ENCODE results near the gene ATP5MC3. TPM values are rescaled to one million over a fixed set of nuclear protein-coding genes. Genes with fewer than 3 reads are reported as not detected.

ATP5MC3 gene
- total RNA-seq, 1 donor from 2014 or later: 159 TPM

- H3K4me3 ChIP-seq (ENCODE audit: low read depth, low read length): no peak overlapping the region
- H3K27me3 ChIP-seq (ENCODE audit: control insufficient read depth, insufficient read depth, low read length): no peaks in the 10 kb centered on the region
- no peak for DNase-seq (ENCODE audit: low read depth)
- H3K36me3 ChIP-seq (ENCODE audit: control insufficient read depth, insufficient read depth, low read length): no peaks in the 10 kb centered on the region
- TF ChIP-seq CTCF (IDR thresholded peaks at IDR 0.05; ENCODE audit: insufficient read depth, low read length, poor library complexity, severe bottlenecking): no peak
These were observed 26.4 kb upstream of the ATP5MC3 start for GRCh38 chr2:175207741-175208438.

GRCh38 chr2:175206866-175207265, 25.4 kb upstream of the ATP5MC3 start:
- TF ChIP-seq CTCF (IDR thresholded peaks at IDR 0.05; ENCODE audit: insufficient read depth, low read length, poor library complexity, severe bottlenecking): no peak
- H3K4me3 ChIP-seq (ENCODE audit: low read depth, low read length): no peak overlapping the region
- no peaks in the 10 kb centered on the region for H3K36me3 ChIP-seq (ENCODE audit: control insufficient read depth, insufficient read depth, low read length)
- no peak for DNase-seq (ENCODE audit: low read depth)
- no peaks in the 10 kb centered on the region for H3K27me3 ChIP-seq (ENCODE audit: control insufficient read depth, insufficient read depth, low read length)

GRCh38 chr2:175205523-175205922, 24.0 kb upstream of the ATP5MC3 start:
- peak; percentile 39 for DNase-seq (ENCODE audit: low read depth)
- TF ChIP-seq CTCF (IDR thresholded peaks at IDR 0.05; ENCODE audit: insufficient read depth, low read length, poor library complexity, severe bottlenecking): no peak
- H3K4me3 ChIP-seq (ENCODE audit: low read depth, low read length): no peak overlapping the region

GRCh38 chr2:175203621-175204496, 22.3 kb upstream of the ATP5MC3 start:
- no peaks in the 10 kb centered on the region for H3K27me3 ChIP-seq (ENCODE audit: control insufficient read depth, insufficient read depth, low read length)
- DNase-seq (ENCODE audit: low read depth): no peak
- H3K36me3 ChIP-seq (ENCODE audit: control insufficient read depth, insufficient read depth, low read length): no peaks in the 10 kb centered on the region
- no peak overlapping the region for H3K4me3 ChIP-seq (ENCODE audit: low read depth, low read length)
- TF ChIP-seq CTCF (IDR thresholded peaks at IDR 0.05; ENCODE audit: insufficient read depth, low read length, poor library complexity, severe bottlenecking): peak; percentile 73

More at GRCh38 chr2:175205523-175205922, 24.0 kb upstream of the ATP5MC3 start:
- Histone ChIP-seq H3K36me3 (ENCODE audit: control insufficient read depth, insufficient read depth, low read length) (no peaks in the 10 kb centered on the region), H3K27me3 (ENCODE audit: control insufficient read depth, insufficient read depth, low read length) (no peaks in the 10 kb centered on the region)

- no peak for TF ChIP-seq CTCF (IDR thresholded peaks at IDR 0.05; ENCODE audit: insufficient read depth, low read length, poor library complexity, severe bottlenecking)
- no peak overlapping the region for H3K4me3 ChIP-seq (ENCODE audit: low read depth, low read length)
- no peaks in the 10 kb centered on the region for H3K36me3 ChIP-seq (ENCODE audit: control insufficient read depth, insufficient read depth, low read length)
- no peak for DNase-seq (ENCODE audit: low read depth)
- no peaks in the 10 kb centered on the region for H3K27me3 ChIP-seq (ENCODE audit: control insufficient read depth, insufficient read depth, low read length)
These were observed 13.5 kb upstream of the ATP5MC3 start for GRCh38 chr2:175195012-175195411.

Measured in kidney epithelial cell (primary cell).